ENCODE data around the gene NOL6. TPM values are rescaled to one million over a fixed set of nuclear protein-coding genes. Genes with fewer than 3 reads are reported as not detected.
"Not testable (repeated sequence)": the region's sequence is repeated elsewhere in the genome, so short reads cannot be mapped to it uniquely, and the experiment has no call there.

Gene NOL6
- total and polyA plus RNA-seq, 2 of the 8 experiments (the other 6 are each of a cell fraction or from before 2014, with no cell fraction given), result 44.0 to 55.0 TPM

DNA sequence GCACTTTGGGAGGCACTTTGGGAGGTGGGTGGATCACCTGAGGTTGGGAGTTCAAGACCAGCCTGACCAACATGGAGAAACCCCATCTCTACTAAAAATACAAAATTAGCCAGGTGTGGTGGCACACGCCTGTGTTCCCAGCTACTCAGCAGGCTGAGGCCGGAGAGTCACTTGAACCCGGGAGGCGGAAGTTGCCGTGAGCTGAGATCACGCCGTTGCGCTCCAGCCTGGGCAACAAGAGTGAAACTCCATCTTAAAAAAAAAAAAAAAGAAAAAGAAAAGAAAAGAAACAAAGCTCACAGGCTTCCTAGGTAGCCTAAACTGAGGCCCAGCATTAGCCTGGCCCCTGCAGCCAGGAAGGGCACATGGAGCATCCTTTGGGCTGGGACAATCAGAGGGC, 18.3 kb downstream of the NOL6 start:
- not testable (repeated sequence) for H2BK12ac ChIP-seq (ENCODE audit: low read depth, low read length); H3K4ac ChIP-seq (replicated peaks; ENCODE audit: insufficient read length, low read depth, low read length); H3K14ac ChIP-seq (ENCODE audit: insufficient read length); H3K4me3 ChIP-seq (ENCODE audit: extremely low read depth in 1 of 4, insufficient read depth in 2 of 4, low read depth in 3 of 4, low read length in 4 of 4); H2BK120ac ChIP-seq (replicated peaks; ENCODE audit: low read depth, low read length); H3K79me2 ChIP-seq (ENCODE audit: control insufficient read depth in 1 of 2, insufficient read depth in 2 of 2, low read length in 2 of 2); H3K23ac ChIP-seq (ENCODE audit: insufficient read length); H2BK20ac ChIP-seq (ENCODE audit: low read length); FAIRE-seq; H3K4me1 ChIP-seq (replicated peaks in 1 of 4; ENCODE audit: control insufficient read depth in 3 of 4, insufficient read depth in 4 of 4, low read length in 3 of 4); H3K36me3 ChIP-seq (ENCODE audit: control insufficient read depth in 2 of 4, insufficient read depth in 4 of 4, low read length in 3 of 4); H3K27ac ChIP-seq (ENCODE audit: low read depth, low read length); H3K18ac ChIP-seq (ENCODE audit: extremely low read depth, low read length); H3K4me2 ChIP-seq (ENCODE audit: insufficient read depth in 1 of 2, low read depth in 2 of 2, low read length in 2 of 2); H2BK15ac ChIP-seq (ENCODE audit: low read length); DNase-seq (ENCODE audit: low read depth in 1 of 2, low spot score in 2 of 2); H2AK5ac ChIP-seq (ENCODE audit: low read depth, low read length); H4K91ac ChIP-seq (replicated peaks; ENCODE audit: insufficient read length, low read length); H2AFZ ChIP-seq (ENCODE audit: low read length); H3K9ac ChIP-seq (replicated peaks in 1 of 4; ENCODE audit: extremely low read depth in 1 of 4, low read depth in 3 of 4, low read length in 3 of 4); H4K8ac ChIP-seq (ENCODE audit: extremely low read depth, insufficient read depth, low read length); H4K5ac ChIP-seq (ENCODE audit: insufficient read length, low read depth, low read length); H2BK5ac ChIP-seq (ENCODE audit: low read depth, low read length); H4K20me1 ChIP-seq (replicated peaks in 1 of 2; ENCODE audit: control insufficient read depth in 1 of 2, insufficient read depth in 2 of 2, low read length in 2 of 2); H3K23me2 ChIP-seq (ENCODE audit: low read depth, low read length); H3K79me1 ChIP-seq (ENCODE audit: low read depth, low read length); H3K9me3 ChIP-seq (ENCODE audit: insufficient read depth in 2 of 2, low read depth in 1 of 2, low read length in 1 of 2); H3K27me3 ChIP-seq (replicated peaks in 1 of 4; ENCODE audit: control insufficient read depth in 3 of 4, extremely low read depth in 1 of 4, insufficient read depth in 3 of 4, low read length in 3 of 4); H3K56ac ChIP-seq (replicated peaks; ENCODE audit: insufficient read length, low read depth, low read length)
- POLR2A ChIA-PET (ENCODE audit: partially characterized antibody), result interaction anchor here (2.0 kb wide), 1 partner anchor 80 kb away, joined by 4 read pairs; no protein-coding TSS in a partner anchor
- 83% methylated on average over 8 of the region's 8 CpGs; no CpG with 5 or more reads in 1 of the 2 experiments for WGBS, 2 experiments (ENCODE audit: extremely low coverage in 1 of 2, insufficient coverage in 1 of 2, insufficient read length in 1 of 2, insufficient replicate concordance in 2 of 2, low coverage in 1 of 2, low lambda C conversion rate in 2 of 2, missing lambda C conversion rate in 1 of 2)
- CTCF ChIA-PET (ENCODE audit: partially characterized antibody), result interaction anchor here (0.9 to 21.6 kb wide), 4 partner anchors 11 to 82 kb away, joined by 4 to 358 read pairs (median 103); partner anchors contain the start of gene NOL6

DNA sequence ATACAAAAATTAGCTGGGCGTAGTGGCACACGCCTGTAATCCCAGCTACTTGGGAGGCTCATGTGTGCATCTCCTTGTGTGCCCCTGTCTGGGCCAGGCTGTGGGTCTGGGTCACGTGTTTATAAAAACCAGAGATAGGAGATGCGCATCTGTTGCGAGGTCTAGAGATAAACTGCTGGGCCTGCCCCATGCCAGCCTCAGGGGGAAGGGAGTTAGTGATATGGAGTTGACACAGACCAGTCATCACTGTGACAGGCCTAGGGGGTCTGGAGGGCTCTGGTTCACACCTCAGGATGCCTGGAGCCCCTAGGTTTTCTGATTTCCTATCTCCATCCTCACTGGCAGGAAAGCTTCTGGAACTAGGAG, 19.1 kb downstream of the NOL6 start:
- H3K9ac ChIP-seq (replicated peaks in 1 of 4; ENCODE audit: extremely low read depth in 1 of 4, low read depth in 3 of 4, low read length in 3 of 4); H2BK12ac ChIP-seq (ENCODE audit: low read depth, low read length); H3K4ac ChIP-seq (replicated peaks; ENCODE audit: insufficient read length, low read depth, low read length); H3K36me3 ChIP-seq (ENCODE audit: control insufficient read depth in 2 of 4, insufficient read depth in 4 of 4, low read length in 3 of 4); H3K4me3 ChIP-seq (ENCODE audit: extremely low read depth in 1 of 4, insufficient read depth in 2 of 4, low read depth in 3 of 4, low read length in 4 of 4); H2BK120ac ChIP-seq (replicated peaks; ENCODE audit: low read depth, low read length); H3K4me1 ChIP-seq (replicated peaks in 1 of 4; ENCODE audit: control insufficient read depth in 3 of 4, insufficient read depth in 4 of 4, low read length in 3 of 4); H2BK5ac ChIP-seq (ENCODE audit: low read depth, low read length); H3K23me2 ChIP-seq (ENCODE audit: low read depth, low read length); H4K20me1 ChIP-seq (replicated peaks in 1 of 2; ENCODE audit: control insufficient read depth in 1 of 2, insufficient read depth in 2 of 2, low read length in 2 of 2); H2AFZ ChIP-seq (ENCODE audit: low read length); H3K79me2 ChIP-seq (ENCODE audit: control insufficient read depth in 1 of 2, insufficient read depth in 2 of 2, low read length in 2 of 2); H3K23ac ChIP-seq (ENCODE audit: insufficient read length); H3K18ac ChIP-seq (ENCODE audit: extremely low read depth, low read length); H3K14ac ChIP-seq (ENCODE audit: insufficient read length); H2AK5ac ChIP-seq (ENCODE audit: low read depth, low read length); H4K91ac ChIP-seq (replicated peaks; ENCODE audit: insufficient read length, low read length); H2BK15ac ChIP-seq (ENCODE audit: low read length); H3K56ac ChIP-seq (replicated peaks; ENCODE audit: insufficient read length, low read depth, low read length); H4K5ac ChIP-seq (ENCODE audit: insufficient read length, low read depth, low read length); H3K27ac ChIP-seq (ENCODE audit: low read depth, low read length); H3K27me3 ChIP-seq (replicated peaks in 1 of 4; ENCODE audit: control insufficient read depth in 3 of 4, extremely low read depth in 1 of 4, insufficient read depth in 3 of 4, low read length in 3 of 4); H3K4me2 ChIP-seq (ENCODE audit: insufficient read depth in 1 of 2, low read depth in 2 of 2, low read length in 2 of 2); FAIRE-seq; H4K8ac ChIP-seq (ENCODE audit: extremely low read depth, insufficient read depth, low read length); H2BK20ac ChIP-seq (ENCODE audit: low read length); H3K79me1 ChIP-seq (ENCODE audit: low read depth, low read length); H3K9me3 ChIP-seq (ENCODE audit: insufficient read depth in 2 of 2, low read depth in 1 of 2, low read length in 1 of 2); DNase-seq (ENCODE audit: low read depth in 1 of 2, low spot score in 2 of 2): not testable (repeated sequence)
- WGBS, 2 experiments (ENCODE audit: extremely low coverage in 1 of 2, insufficient coverage in 1 of 2, insufficient read length in 1 of 2, insufficient replicate concordance in 2 of 2, low coverage in 1 of 2, low lambda C conversion rate in 2 of 2, missing lambda C conversion rate in 1 of 2), result 80% methylated on average over 5 of the region's 5 CpGs; no CpG with 5 or more reads in 1 of the 2 experiments
- CTCF ChIA-PET (ENCODE audit: partially characterized antibody), result interaction anchor here (3.0 to 21.6 kb wide), 8 partner anchors 12 to 81 kb away, joined by 17 to 358 read pairs (median 58); partner anchors contain the start of genes AQP7 and NOL6
- POLR2A ChIA-PET (ENCODE audit: partially characterized antibody), result interaction anchor here (1.0 to 2.3 kb wide), 5 partner anchors 8 to 80 kb away, joined by 3 to 9 read pairs (median 7); no protein-coding TSS in a partner anchor
